Activated CD8-positive, alpha-beta memory T cell treated with anti-CD3 and anti-CD28 coated beads, Interleukin-2, amount 10 ng/mL, durations not matched to agents 7 days and 5 days (primary cell): ENCODE results near the gene CHID1. TPM values are rescaled to one million over a fixed set of nuclear protein-coding genes. Genes with fewer than 3 reads are reported as not detected.
A peak's percentile ranks its signal among the peaks of the same experiment; 100 is the strongest.

Experiments used
- ATAC-seq: fragments of 150-1000 bp; cut with Tn5 transposase; one replicate; pipeline ENCODE4 v1.10.0; 2021; ENCODE audit warnings: moderate library complexity
- CTCF ChIA-PET: fragments of 350-600 bp; sonication (Branson Sonifier 250); formaldehyde crosslinking; loops from one replicate; lab custom pipeline; 2021; ENCODE audit warnings: antibody characterized with exemption; lab: Charles Lee
- DNase-seq: peaks from one replicate; pipeline ENCODE4 v3.0.0-alpha.2; 2020
- H3K27ac Mint-ChIP-seq: one replicate; pipeline ENCODE4 v1.8.0; 2021; ENCODE audit warnings: mild to moderate bottlenecking, mixed read lengths
- H3K27me3 Mint-ChIP-seq: one replicate; pipeline ENCODE4 v1.8.0; 2021; ENCODE audit warnings: mixed read lengths
- H3K36me3 Mint-ChIP-seq: one replicate; pipeline ENCODE4 v1.8.0; 2021; ENCODE audit warnings: mild to moderate bottlenecking, mixed read lengths
- H3K4me1 Mint-ChIP-seq: one replicate; pipeline ENCODE4 v1.8.0; 2021; ENCODE audit warnings: mixed read lengths
- H3K4me3 Mint-ChIP-seq: one replicate; pipeline ENCODE4 v1.8.0; 2021; ENCODE audit warnings: mild to moderate bottlenecking, moderate library complexity, mixed read lengths
- H3K9me3 Mint-ChIP-seq: one replicate; pipeline ENCODE4 v1.8.0; 2022; ENCODE audit warnings: low read depth, mixed read lengths
- total RNA-seq, 2 experiments: library from RNA; stranded (reverse); gene quantifications; one replicate each; pipeline ENCODE4 v1.2.3, GENCODE V29; 2021

Gene CHID1
- total RNA-seq, 2 experiments from 2014 or later, result 46.8 to 59.4 TPM

DNA sequence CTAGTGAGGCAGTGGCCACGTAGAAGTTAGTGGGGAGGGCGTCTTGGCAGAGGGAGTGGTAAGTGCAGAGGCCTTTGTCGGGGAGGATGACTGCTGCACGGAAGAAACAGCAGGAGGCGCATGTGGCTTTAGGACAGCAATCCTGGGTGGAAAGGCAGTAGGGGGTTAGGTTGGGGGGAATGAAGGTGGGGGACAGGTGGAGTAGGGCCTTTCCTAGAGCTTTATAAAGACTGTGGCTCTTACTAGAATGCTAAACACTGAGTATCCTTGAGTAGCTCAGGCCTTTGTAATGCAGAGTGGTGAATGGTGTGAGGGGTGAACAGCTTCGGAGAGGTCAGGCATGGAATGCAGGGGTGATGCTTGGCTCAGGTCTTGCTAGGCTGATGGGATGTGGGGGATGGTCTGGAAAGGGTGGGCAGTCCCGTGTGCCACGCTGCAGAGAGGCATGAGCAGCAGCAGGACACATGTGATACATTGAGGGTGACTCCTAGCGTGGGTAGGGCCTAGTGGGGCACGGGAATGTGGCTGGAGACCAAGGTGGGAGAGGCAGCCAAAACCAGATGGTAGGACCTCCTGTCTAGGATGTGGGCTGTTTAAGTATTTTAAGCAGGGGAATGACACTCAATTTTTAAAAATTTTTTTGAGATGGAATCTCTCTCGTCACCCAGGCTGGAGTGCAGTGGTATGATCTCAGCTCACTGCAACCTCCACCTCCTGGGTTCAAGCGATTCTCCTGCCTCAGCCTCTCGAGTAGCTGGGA lies 34.3 kb upstream of the CHID1 start:
- CTCF ChIA-PET, result no interaction called here
- Mint-ChIP-seq H3K27me3 (no peaks in the 10 kb centered on the region), H3K36me3 (peaks cover 31% of the 10 kb centered on the region), H3K4me1 (peaks cover 6% of the 10 kb centered on the region), H3K9me3 (peaks cover 3% of the 10 kb centered on the region), H3K4me3 (no peak overlapping the region), H3K27ac (no peak overlapping the region)
- no peak for DNase-seq
- no peak for ATAC-seq

DNA sequence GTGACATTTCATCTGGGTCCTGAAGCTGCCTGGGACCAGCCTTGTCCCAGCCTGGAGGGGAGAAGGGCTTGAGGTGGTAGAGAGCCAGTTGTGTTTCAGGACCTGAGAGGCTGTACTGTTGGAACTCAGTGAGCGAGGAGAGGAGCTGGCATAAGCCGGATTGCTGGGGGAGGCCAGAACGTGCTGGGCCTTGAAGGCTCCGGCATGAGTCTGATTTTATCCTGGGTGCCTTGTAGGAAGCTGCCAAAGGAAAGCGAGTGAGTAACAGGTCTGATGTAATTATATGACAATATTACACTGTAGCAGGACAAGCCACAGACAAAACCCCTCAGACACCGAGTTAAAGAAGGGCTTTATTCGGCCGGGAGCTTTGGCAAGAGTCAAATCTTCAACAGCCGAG lies 32.2 kb upstream of the CHID1 start:
- DNase-seq (no peak), ATAC-seq (no peak)
- Mint-ChIP-seq H3K4me1 (peaks cover 8% of the 10 kb centered on the region), H3K27ac (no peak overlapping the region), H3K27me3 (no peaks in the 10 kb centered on the region), H3K36me3 (peaks cover 17% of the 10 kb centered on the region), H3K9me3 (no peaks in the 10 kb centered on the region), H3K4me3 (no peak overlapping the region)
- CTCF ChIA-PET, result no interaction called here

GRCh38 chr11:940496-941135 lies 30.0 kb upstream of the CHID1 start:
- H3K4me3 Mint-ChIP-seq, result no peak overlapping the region
- H3K36me3 Mint-ChIP-seq, result peaks cover 11% of the 10 kb centered on the region
- peaks cover 19% of the 10 kb centered on the region for H3K4me1 Mint-ChIP-seq
- CTCF ChIA-PET, result no interaction called here
- H3K27ac Mint-ChIP-seq, result no peak overlapping the region
- no peaks in the 10 kb centered on the region for H3K9me3 Mint-ChIP-seq
- ATAC-seq (no peak), DNase-seq (no peak)
- H3K27me3 Mint-ChIP-seq, result no peaks in the 10 kb centered on the region

DNA sequence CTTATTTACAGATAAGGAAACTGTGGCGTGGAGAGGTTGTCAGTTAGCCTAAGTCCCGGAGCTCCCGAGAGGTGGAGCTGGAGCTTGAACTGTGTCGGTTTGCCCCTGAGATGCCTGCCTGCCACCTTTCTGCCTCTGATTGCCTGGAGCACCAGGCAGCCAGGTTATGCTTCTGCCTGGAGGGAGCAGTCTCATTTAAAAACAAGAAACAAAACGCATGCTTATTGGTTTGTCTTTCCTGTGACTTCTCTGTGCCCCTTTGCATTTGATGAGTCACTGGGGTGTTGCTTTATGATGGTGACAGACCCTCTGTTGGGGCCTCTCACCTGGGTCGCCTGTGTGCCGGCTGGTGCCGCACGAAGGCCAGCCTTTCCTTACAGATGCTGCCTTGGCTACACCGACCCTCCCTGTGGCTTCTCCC lies 27.2 kb upstream of the CHID1 start:
- ATAC-seq (no peak), DNase-seq (no peak)
- Mint-ChIP-seq H3K4me3 (no peak overlapping the region), H3K27me3 (no peaks in the 10 kb centered on the region), H3K36me3 (no peaks in the 10 kb centered on the region), H3K9me3 (no peaks in the 10 kb centered on the region), H3K27ac (no peak overlapping the region), H3K4me1 (peaks cover 23% of the 10 kb centered on the region)
- CTCF ChIA-PET, result interaction anchor here (0.6 kb wide), 1 partner anchor 8 kb away, joined by 3 read pairs; no protein-coding TSS in a partner anchor

GRCh38 chr11:936199-936598 lies 25.6 kb upstream of the CHID1 start:
- Mint-ChIP-seq H3K4me3 (no peak overlapping the region), H3K4me1 (peaks cover 31% of the 10 kb centered on the region), H3K27me3 (no peaks in the 10 kb centered on the region), H3K27ac (no peak overlapping the region), H3K9me3 (no peaks in the 10 kb centered on the region), H3K36me3 (no peaks in the 10 kb centered on the region)
- CTCF ChIA-PET, result no interaction called here
- ATAC-seq (no peak), DNase-seq (no peak)

- H3K9me3 Mint-ChIP-seq, result no peaks in the 10 kb centered on the region
- DNase-seq (no peak), ATAC-seq (no peak)
- H3K4me3 Mint-ChIP-seq, result no peak overlapping the region
- H3K4me1 Mint-ChIP-seq, result peaks cover 27% of the 10 kb centered on the region
- H3K27ac Mint-ChIP-seq, result no peak overlapping the region
- H3K27me3 Mint-ChIP-seq, result no peaks in the 10 kb centered on the region
- CTCF ChIA-PET, result interaction anchor here (1.2 to 1.6 kb wide), 2 partner anchors 9 to 110 kb away, joined by 3 to 4 read pairs; partner anchors contain the start of gene AP2A2
- no peaks in the 10 kb centered on the region for H3K36me3 Mint-ChIP-seq
Measured at GRCh38 chr11:934527-934926, 23.9 kb upstream of the CHID1 start.

- peaks cover 27% of the 10 kb centered on the region for H3K4me1 Mint-ChIP-seq
- H3K27ac Mint-ChIP-seq, result no peak overlapping the region
- H3K4me3 Mint-ChIP-seq, result no peak overlapping the region
- H3K27me3 Mint-ChIP-seq, result no peaks in the 10 kb centered on the region
- ATAC-seq, result no peak
- no peaks in the 10 kb centered on the region for H3K36me3 Mint-ChIP-seq
- H3K9me3 Mint-ChIP-seq, result no peaks in the 10 kb centered on the region
- no peak for DNase-seq
- CTCF ChIA-PET, result interaction anchor here (1.0 to 1.6 kb wide), 4 partner anchors 8 to 111 kb away, joined by 3 to 5 read pairs (median 4); partner anchors contain the start of gene AP2A2
Measured at GRCh38 chr11:933936-934335, 23.3 kb upstream of the CHID1 start.

- Mint-ChIP-seq H3K36me3 (peaks cover 2% of the 10 kb centered on the region), H3K9me3 (no peaks in the 10 kb centered on the region), H3K27ac (no peak overlapping the region), H3K4me3 (no peak overlapping the region), H3K4me1 (peaks cover 32% of the 10 kb centered on the region), H3K27me3 (no peaks in the 10 kb centered on the region)
- ATAC-seq, result no peak
- CTCF ChIA-PET, result interaction anchor here (1.0 to 1.2 kb wide), 3 partner anchors 23 to 112 kb away, joined by 3 to 5 read pairs (median 4); no protein-coding TSS in a partner anchor
- DNase-seq, result no peak
Measured at GRCh38 chr11:933142-933851, 22.7 kb upstream of the CHID1 start.

- CTCF ChIA-PET, result no interaction called here
- DNase-seq, result no peak
- no peaks in the 10 kb centered on the region for H3K9me3 Mint-ChIP-seq
- ATAC-seq, result no peak
- no peaks in the 10 kb centered on the region for H3K27me3 Mint-ChIP-seq
- no peak overlapping the region for H3K4me3 Mint-ChIP-seq
- no peak overlapping the region for H3K27ac Mint-ChIP-seq
- H3K4me1 Mint-ChIP-seq, result peaks cover 34% of the 10 kb centered on the region
- H3K36me3 Mint-ChIP-seq, result peaks cover 2% of the 10 kb centered on the region
Measured at GRCh38 chr11:932435-932834, 21.8 kb upstream of the CHID1 start.

- CTCF ChIA-PET, result no interaction called here
- H3K27ac Mint-ChIP-seq, result no peak overlapping the region
- H3K27me3 Mint-ChIP-seq, result no peaks in the 10 kb centered on the region
- no peak overlapping the region for H3K4me3 Mint-ChIP-seq
- peaks cover 4% of the 10 kb centered on the region for H3K36me3 Mint-ChIP-seq
- peaks cover 37% of the 10 kb centered on the region for H3K4me1 Mint-ChIP-seq
- H3K9me3 Mint-ChIP-seq, result no peaks in the 10 kb centered on the region
- DNase-seq (no peak), ATAC-seq (no peak)
Measured at GRCh38 chr11:931385-931784, 20.8 kb upstream of the CHID1 start.

GRCh38 chr11:929405-929804 lies 18.8 kb upstream of the CHID1 start:
- Mint-ChIP-seq H3K27ac (no peak overlapping the region), H3K4me1 (peaks cover 39% of the 10 kb centered on the region), H3K27me3 (no peaks in the 10 kb centered on the region), H3K4me3 (no peak overlapping the region), H3K36me3 (peaks cover 4% of the 10 kb centered on the region), H3K9me3 (no peaks in the 10 kb centered on the region)
- no peak for DNase-seq
- CTCF ChIA-PET, result interaction anchor here (0.8 to 1.2 kb wide), 3 partner anchors 9 to 122 kb away, joined by 3 to 4 read pairs (median 3); no protein-coding TSS in a partner anchor
- ATAC-seq, result no peak

DNA sequence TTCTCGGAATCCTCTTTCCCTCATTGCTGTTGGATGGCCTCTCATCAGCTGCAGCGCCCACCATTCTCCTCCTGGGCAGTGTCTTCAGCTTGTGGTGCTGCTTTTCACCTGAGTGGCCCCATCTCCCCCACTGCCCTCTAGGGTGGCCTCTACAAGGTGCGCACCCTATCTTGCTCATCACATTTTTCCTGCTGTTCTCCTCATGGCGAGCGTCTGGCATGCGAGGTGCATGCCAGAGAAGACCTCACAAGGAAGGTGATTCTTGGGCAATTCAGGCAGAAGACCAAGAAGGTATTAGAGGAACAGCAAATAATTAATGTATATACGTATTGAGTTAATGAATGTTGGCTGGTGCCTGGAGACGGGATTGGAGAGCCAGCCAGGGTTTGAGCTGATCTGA lies 18.2 kb upstream of the CHID1 start:
- Mint-ChIP-seq H3K4me1 (peaks cover 39% of the 10 kb centered on the region), H3K9me3 (no peaks in the 10 kb centered on the region), H3K27me3 (no peaks in the 10 kb centered on the region), H3K27ac (no peak overlapping the region), H3K4me3 (no peak overlapping the region), H3K36me3 (peaks cover 4% of the 10 kb centered on the region)
- ATAC-seq (no peak), DNase-seq (no peak)
- CTCF ChIA-PET, result interaction anchor here (1.2 kb wide), 2 partner anchors 8 to 123 kb away, joined by 3 to 4 read pairs; no protein-coding TSS in a partner anchor

DNA sequence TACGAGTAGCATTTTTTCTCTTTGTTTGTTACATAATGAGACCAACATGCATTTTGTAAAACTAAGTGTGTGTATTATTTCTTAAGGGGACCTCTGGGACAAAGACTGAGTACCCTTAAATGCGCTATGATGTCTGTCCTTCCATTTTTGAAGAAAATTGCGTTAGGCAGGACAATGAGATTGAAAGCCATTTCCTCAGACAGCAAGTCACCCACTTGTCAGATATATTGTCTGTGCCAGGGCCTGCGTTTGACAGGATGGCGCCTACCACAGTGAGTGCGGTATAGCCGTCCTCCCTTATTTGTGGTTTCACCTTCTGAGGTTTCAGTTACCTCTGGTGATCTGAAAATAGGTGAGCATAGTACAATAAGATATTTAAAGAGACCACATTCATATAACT lies 17.3 kb upstream of the CHID1 start:
- H3K27ac Mint-ChIP-seq, result no peak overlapping the region
- ATAC-seq (no peak), DNase-seq (peak; percentile 61)
- CTCF ChIA-PET, result interaction anchor here (0.9 to 1.2 kb wide), 4 partner anchors 9 to 124 kb away, joined by 3 to 5 read pairs (median 4); no protein-coding TSS in a partner anchor
- H3K27me3 Mint-ChIP-seq, result no peaks in the 10 kb centered on the region
- H3K9me3 Mint-ChIP-seq, result no peaks in the 10 kb centered on the region
- no peak overlapping the region for H3K4me3 Mint-ChIP-seq
- peaks cover 4% of the 10 kb centered on the region for H3K36me3 Mint-ChIP-seq
- peaks cover 35% of the 10 kb centered on the region for H3K4me1 Mint-ChIP-seq
